ENCODE data around the gene GABRB3. TPM values are rescaled to one million over a fixed set of nuclear protein-coding genes. Genes with fewer than 3 reads are reported as not detected.
A peak's percentile ranks its signal among the peaks of the same experiment; 100 is the strongest.

Gene GABRB3
- total and polyA plus RNA-seq, 8 donors = 0.94 to 4.0 (median 2.3) TPM

GRCh38 chr15:26773067-26773877 lies 406 bp upstream of the GABRB3 start:
- peak overlapping the region; percentile 9 to 19 for H3K4me3 ChIP-seq
- H3K9me3 ChIP-seq = no peaks in the 10 kb centered on the region
- intact Hi-C loops (cut with DNase I) = no loop called here
- H3K27ac ChIP-seq = no peak overlapping the region
- no peaks in the 10 kb centered on the region for H3K36me3 ChIP-seq
- H3K4me1 ChIP-seq = peaks cover 0 to 14% of the 10 kb centered on the region in 2 donors
- peaks cover 36 to 81% of the 10 kb centered on the region in 2 donors for H3K27me3 ChIP-seq
- peak in 3 of 4 donors; percentile 41 to 80 (median 47) for DNase-seq
- TF ChIP-seq, protein P1, sequence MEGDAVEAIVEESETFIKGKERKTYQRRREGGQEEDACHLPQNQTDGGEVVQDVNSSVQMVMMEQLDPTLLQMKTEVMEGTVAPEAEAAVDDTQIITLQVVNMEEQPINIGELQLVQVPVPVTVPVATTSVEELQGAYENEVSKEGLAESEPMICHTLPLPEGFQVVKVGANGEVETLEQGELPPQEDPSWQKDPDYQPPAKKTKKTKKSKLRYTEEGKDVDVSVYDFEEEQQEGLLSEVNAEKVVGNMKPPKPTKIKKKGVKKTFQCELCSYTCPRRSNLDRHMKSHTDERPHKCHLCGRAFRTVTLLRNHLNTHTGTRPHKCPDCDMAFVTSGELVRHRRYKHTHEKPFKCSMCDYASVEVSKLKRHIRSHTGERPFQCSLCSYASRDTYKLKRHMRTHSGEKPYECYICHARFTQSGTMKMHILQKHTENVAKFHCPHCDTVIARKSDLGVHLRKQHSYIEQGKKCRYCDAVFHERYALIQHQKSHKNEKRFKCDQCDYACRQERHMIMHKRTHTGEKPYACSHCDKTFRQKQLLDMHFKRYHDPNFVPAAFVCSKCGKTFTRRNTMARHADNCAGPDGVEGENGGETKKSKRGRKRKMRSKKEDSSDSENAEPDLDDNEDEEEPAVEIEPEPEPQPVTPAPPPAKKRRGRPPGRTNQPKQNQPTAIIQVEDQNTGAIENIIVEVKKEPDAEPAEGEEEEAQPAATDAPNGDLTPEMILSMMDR (IDR thresholded peaks at IDR 0.05) = no peak
- peak; percentile 92 for ATAC-seq

- intact Hi-C loops (cut with DNase I) = no loop called here
- no peak overlapping the region for H3K27ac ChIP-seq
- H3K4me1 ChIP-seq = peaks cover 0 to 14% of the 10 kb centered on the region in 2 donors
- ATAC-seq (peak; percentile 75), DNase-seq (peak in 3 of 4 donors; percentile 45 to 71 (median 63))
- H3K9me3 ChIP-seq = no peaks in the 10 kb centered on the region
- TF ChIP-seq, protein P1 (IDR thresholded peaks at IDR 0.05) = no peak
- peaks cover 36 to 86% of the 10 kb centered on the region in 2 donors for H3K27me3 ChIP-seq
- H3K4me3 ChIP-seq = peak overlapping the region in 1 of 2 donors; percentile 17
- H3K36me3 ChIP-seq = no peaks in the 10 kb centered on the region
Observed at GRCh38 chr15:26771578-26772153, 1.2 kb downstream of the GABRB3 start.

DNA sequence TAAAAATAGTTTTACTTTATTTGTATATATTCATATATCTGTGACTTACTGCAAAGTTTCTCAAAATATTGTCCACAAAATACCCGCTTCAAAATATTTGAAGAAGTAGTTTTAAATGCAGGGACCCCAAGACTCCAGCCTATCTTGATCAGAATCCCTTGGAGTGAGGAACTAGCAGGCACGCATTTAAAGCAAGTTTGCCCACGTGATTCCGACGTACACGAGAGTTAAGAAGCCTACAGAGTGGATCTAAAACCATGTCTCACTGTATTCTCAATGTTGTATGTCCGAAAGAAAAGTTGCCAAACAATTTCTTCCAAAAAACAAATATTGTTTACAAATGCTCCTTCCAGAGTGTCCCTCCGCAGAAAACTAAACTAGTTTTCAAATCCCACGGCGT lies 1.7 kb downstream of the GABRB3 start:
- H3K27me3 ChIP-seq = peaks cover 36 to 83% of the 10 kb centered on the region in 2 donors
- intact Hi-C loops (cut with DNase I) = no loop called here
- no peaks in the 10 kb centered on the region for H3K9me3 ChIP-seq

DNA sequence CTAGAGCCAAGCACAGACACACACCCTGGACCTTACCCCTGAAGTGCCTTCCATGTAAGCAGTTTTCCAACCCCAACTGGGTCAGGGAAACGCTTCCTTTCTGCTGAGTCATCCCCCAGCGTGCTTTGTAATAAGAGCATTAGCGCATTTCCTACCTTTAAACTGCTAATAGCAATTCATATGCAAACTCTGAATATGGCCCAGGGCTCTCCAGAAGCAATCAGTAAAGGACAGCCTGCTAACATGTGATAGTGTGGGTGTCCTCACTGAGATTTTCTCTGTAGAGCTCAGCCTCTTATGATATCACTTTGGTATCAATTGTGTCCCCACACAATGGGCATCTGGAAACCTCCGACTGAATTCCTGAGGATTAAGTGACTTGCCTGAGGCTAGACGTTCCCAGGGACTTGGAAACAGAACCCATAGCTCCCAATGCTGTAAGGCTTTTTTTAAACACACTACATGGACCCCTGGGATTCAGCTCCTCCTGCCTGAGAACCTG lies 5.6 kb downstream of the GABRB3 start:
- no peaks in the 10 kb centered on the region for H3K36me3 ChIP-seq
- DNase-seq (no peak), ATAC-seq (no peak)
- H3K4me1 ChIP-seq = peaks cover 0 to 8% of the 10 kb centered on the region in 2 donors
- intact Hi-C loops (cut with DNase I) = no loop called here
- H3K9me3 ChIP-seq = peaks cover 0 to 1% of the 10 kb centered on the region in 2 donors
- H3K4me3 ChIP-seq = no peak overlapping the region
- no peak overlapping the region for H3K27ac ChIP-seq
- H3K27me3 ChIP-seq = peaks cover 21 to 46% of the 10 kb centered on the region in 2 donors
- TF ChIP-seq, protein P1 (IDR thresholded peaks at IDR 0.05) = no peak

More for the DNA sequence above, 1.7 kb downstream of the GABRB3 start:
- Histone ChIP-seq H3K36me3 (no peaks in the 10 kb centered on the region), H3K27ac (no peak overlapping the region), H3K4me3 (no peak overlapping the region), H3K4me1 (peaks cover 0 to 14% of the 10 kb centered on the region in 2 donors)
- DNase-seq = no peak
- ATAC-seq = no peak
- TF ChIP-seq, protein P1 (IDR thresholded peaks at IDR 0.05) = no peak

- Histone ChIP-seq H3K27ac (no peak overlapping the region), H3K4me1 (no peaks in the 10 kb centered on the region), H3K36me3 (no peaks in the 10 kb centered on the region), H3K4me3 (no peak overlapping the region), H3K27me3 (peaks cover 12 to 43% of the 10 kb centered on the region in 2 donors), H3K9me3 (peaks cover 0 to 1% of the 10 kb centered on the region in 2 donors)
- TF ChIP-seq, protein P1 (IDR thresholded peaks at IDR 0.05) = no peak
- ATAC-seq (no peak), DNase-seq (no peak)
- intact Hi-C loops (cut with DNase I) = no loop called here
Observed at GRCh38 chr15:26766262-26766661, 6.6 kb downstream of the GABRB3 start.
